Activated CD4-positive, alpha-beta T cell treated with anti-CD3 and anti-CD28 coated beads, Interleukin-2, amount 50 U/mL, for 16 hours (primary cell): ENCODE data around the gene MPND.

Experiments
- DNase-seq: peaks from one replicate; pipeline ENCODE4 v3.0.0-alpha.2; 2020

The MPND gene, protein sequence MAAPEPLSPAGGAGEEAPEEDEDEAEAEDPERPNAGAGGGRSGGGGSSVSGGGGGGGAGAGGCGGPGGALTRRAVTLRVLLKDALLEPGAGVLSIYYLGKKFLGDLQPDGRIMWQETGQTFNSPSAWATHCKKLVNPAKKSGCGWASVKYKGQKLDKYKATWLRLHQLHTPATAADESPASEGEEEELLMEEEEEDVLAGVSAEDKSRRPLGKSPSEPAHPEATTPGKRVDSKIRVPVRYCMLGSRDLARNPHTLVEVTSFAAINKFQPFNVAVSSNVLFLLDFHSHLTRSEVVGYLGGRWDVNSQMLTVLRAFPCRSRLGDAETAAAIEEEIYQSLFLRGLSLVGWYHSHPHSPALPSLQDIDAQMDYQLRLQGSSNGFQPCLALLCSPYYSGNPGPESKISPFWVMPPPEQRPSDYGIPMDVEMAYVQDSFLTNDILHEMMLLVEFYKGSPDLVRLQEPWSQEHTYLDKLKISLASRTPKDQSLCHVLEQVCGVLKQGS

DNA sequence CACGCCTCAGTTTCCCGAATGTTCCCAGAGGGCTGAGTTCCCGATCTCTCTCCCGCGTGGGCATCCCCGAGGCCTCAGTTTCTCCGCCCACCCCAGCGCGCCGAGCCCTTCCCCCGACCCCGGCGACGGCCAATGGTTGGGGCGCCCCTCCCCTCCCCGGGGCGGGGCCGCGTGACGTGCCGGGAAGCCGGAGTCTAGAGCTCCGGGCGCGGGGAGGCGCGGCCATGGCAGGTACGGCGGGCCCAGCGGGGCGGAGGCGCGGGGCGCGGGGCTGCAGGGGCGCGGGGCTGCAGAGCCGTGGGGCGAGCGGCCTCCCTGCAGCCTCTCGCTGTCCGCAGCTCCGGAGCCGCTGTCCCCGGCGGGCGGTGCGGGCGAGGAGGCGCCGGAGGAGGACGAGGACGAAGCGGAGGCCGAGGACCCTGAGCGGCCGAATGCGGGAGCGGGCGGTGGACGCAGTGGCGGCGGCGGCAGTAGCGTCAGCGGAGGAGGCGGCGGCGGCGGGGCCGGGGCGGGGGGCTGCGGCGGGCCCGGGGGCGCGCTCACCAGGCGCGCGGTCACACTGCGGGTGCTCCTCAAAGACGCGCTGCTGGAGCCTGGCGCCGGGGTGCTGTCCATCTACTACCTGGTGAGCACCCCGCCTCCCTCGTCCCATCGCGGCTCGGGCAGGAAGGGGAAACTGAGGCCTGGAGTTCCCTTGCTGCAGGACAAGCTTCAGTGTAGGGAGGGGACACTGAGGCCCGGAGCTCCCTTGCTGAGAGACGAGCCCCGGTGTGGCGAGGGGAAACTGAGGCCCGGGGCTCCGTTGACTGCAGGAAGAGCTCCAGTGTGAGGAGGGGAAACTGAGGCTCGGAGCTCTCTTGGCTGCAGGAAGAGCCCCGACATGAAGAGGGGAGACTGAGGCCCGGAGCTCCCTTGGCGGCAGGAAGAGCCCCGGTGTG lies at the start of gene MPND:
Gene MPND, plus strand, starts transcription at position 193 of the 938 bp plus-strand sequence. Its CDS starts 32 bp downstream, at position 225.
- DNase-seq: peak; percentile 92

GRCh38 chr19:4294389-4294788 lies 49.0 kb upstream of the MPND start:
- no peak for DNase-seq

GRCh38 chr19:4295972-4296771 lies 47.2 kb upstream of the MPND start:
- DNase-seq: no peak

GRCh38 chr19:4297901-4298809 lies 45.2 kb upstream of the MPND start:
- DNase-seq: peak; percentile 39

- DNase-seq: no peak
These were observed 44.4 kb upstream of the MPND start for GRCh38 chr19:4298810-4299550.

DNA sequence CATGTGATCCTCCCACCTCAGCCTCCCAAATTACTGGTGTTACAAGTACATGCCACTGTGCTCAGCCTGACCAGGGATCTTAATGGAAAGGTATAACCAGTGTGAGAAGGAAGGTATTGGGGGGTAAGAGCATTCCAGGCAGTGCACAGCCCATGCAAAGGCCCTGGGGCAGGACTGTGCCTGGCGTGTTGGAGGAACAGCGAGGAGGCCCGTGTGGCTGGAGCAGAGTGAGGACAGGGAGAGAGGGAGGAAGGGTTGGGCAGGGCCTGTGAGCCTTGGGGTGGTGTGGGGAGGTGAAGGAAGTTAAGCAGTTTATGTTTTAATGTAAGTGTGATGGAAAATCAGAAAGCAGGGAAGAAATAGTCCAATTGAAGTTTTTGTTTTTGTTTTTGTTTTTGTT lies 42.8 kb upstream of the MPND start:
- DNase-seq: no peak

DNA sequence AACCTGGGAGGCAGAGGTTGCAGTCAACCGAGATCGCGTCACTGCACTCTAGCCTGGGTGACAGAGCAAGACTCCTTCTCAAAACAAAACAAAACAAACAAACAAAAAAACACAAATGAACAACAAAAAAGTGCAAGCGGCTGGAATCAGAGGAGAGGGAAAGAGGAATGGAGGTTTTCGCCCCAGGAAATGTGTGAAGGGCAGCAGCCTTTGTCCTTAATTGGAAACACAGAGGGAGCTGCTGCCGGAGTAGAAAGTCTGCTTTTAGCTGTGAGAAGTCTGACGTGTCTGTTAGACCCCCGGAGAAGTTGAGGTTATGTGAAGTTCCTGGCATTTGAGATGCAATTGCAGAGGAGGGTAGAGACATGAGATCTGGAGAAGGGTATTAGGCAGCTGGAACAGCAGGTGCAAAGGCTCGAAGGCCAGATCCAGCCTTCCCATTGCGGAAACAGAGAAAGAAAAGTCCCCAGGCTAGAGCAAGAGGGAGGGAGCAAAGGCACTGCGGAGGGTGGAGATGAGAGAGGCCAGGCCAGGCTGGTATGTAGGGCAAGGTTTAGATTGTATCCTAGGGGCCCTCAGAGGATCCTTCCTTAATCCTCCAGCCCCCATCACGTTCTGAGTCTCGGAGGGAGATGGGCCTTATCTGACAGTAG lies 41.6 kb upstream of the MPND start:
- no peak for DNase-seq

- DNase-seq: no peak
These were observed 41.1 kb upstream of the MPND start, which contains the start of gene TMIGD2 for GRCh38 chr19:4302243-4302640. Gene TMIGD2 (minus strand): TSS chr19:4302389. CDS start chr19:4302385, 4 bp downstream.

- DNase-seq: no peak
These were observed 39.4 kb upstream of the MPND start for GRCh38 chr19:4303819-4304537.

DNA sequence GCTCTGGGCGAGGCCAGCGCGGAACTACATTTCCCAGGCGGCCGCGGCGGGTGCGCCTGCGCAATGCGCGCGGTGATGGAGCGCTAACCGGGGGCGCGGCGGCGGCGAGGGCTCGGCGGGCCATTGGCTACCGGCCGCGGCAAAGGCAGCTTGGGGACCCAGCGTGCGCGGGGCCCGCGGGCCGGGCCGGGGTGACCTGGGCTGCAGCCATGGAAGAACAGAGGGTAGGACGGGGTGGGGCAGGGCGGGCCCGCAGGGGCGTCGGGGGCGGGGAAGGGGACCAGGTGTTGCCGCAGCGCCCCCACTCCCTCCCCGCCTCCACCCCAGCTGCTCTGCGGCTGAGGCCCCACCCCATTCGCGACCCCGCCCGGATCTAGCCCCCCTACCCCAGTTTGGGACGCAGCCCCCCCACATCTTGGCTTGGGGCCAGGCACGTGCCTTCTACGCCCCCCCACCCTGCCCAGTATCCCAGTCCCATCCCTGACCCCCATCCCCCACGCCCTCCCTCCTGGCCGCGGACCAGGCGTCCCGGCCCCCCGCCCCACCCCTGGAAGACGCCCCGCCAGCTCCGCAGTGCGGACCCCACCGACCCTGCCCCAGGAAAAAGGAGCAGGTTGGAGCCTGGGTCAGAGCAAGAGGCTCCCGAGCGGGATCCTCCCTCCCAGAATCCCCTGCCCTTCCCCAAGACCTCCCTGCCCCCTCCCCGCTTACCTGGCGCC lies 38.7 kb upstream of the MPND start, which contains the start of gene FSD1:
Gene FSD1, plus strand, starts transcription at position 61 of the 719 bp plus-strand sequence. Its CDS starts 149 bp downstream, at position 210.
- DNase-seq: peak; percentile 81

GRCh38 chr19:4305257-4305612 lies 38.1 kb upstream of the MPND start:
- no peak for DNase-seq

- no peak for DNase-seq
These were observed 37.7 kb upstream of the MPND start for GRCh38 chr19:4305659-4306058.

DNA sequence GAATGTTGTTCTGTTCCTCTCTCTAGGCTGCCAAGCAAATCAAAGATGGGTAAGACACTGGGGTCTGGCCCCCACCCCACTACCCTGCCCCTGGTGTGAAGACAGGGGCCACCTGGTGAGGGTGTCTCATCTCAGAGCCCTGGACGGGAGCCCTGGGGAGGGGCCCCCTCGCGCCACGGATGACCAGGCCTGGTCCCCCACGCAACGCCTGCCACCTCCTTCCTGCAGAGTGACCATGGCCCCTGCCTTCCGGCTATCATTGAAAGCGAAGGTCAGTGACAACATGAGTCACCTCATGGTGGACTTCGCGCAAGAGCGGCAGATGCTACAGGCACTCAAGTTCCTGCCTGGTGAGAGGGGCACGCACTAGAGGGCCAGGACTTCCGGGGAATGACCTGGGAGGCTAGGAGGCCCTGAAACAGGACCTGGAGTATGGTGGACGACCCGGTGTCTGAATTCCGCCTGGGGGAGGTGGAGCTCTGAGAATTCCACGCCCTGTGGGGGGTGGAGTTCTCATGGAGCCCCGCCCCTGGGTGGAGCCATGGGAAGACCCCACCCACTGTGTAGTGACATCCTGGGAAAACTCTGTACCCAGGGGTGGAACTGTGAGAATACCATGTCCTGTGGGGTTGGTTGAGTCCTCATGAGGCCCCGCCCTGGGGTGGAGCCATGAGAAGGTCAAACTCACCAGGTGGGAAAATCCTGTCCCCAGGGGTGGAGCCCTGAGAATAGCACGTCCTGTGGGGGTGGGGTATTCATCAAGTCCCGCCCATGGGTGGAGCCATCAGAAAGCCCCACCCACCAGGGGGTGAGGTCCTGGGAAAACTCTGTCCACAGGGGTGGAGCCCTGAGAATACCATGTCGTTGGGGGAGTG lies 32.9 kb upstream of the MPND start:
- DNase-seq: no peak

DNA sequence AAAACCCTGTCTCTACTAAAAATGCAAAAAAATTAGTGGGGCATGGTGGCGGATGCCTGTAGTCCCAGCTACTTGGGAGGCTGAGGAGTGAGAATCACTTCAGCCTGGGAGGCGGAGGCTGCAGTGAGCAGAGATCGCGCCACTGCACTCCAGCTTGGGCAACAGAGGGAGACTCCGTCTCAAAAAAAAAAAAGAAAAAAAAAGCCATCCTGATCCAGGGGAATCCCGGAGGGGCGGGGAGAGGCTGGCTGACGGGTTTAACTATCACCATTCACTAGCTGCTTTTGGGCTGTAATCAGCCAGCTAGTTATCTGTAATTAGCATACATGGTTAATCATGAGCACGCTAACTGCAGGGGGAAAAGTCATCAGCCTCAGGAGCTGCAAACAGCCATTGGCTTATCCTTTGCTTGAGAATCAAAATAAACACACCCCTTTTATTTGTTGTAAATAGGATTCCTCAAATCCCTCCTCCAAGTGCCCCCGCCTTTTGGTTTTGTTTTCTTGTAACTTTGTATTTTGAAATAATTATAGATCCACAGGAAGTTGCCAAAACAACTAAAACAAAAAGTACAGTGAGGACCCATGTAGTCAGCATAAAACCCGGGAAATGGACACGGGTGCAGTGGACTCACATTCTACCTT lies 29.4 kb upstream of the MPND start:
- no peak for DNase-seq

GRCh38 chr19:4316956-4317355 lies 26.4 kb upstream of the MPND start:
- no peak for DNase-seq

DNA sequence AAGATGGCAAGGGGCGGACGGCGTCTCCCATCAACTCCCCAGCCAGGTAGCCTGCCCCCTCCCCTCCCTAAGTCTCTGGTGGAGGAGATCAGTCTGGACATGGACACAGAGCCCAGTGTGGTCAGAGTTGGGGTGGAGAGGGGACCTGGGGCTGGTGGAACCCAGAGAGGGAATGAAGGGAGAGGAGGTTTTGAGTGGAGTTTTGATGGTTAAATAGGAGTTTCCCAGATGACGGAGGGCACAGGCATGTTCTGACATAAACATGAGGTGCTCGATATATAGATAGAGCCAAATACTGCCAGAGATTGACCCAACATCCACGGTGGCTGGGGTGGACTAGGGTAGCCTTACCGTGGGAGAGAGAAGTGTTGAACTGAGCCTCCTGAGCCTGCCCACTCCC lies 24.9 kb upstream of the MPND start:
- DNase-seq: no peak

DNA sequence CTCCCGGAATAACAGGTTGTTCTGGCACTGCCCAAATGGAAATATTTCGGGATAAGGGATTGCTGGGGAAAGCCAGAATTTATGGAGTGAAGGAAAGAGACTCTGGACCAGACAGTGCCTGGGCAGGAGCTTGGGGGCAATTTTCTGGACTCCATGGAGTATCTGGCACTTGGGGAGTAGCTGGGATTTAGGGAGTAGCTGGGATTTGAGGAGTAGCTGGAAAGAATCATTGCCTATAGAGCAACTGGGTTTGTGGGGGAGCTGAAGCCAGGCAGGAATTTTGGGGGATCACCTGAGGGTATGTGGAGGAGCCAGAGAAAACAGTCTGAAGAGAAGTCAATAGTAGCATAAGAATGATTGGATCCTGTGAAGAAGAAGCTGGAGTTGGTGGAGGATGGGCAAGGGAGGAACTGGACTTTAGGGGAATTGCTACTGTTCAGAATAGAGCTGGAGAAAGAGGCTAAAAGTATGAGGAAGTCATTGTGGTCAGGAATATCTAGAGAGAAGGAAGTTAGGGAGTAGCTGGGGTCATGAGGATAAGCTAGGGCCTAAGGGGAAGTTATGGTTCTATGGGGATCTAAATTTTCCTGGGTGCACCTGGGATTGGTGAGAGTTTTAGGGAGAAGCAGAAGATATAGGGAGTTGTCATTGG lies 24.2 kb upstream of the MPND start:
- DNase-seq: no peak
